Left ventricle myocardium inferior (tissue), 1 donor: ENCODE data around the gene KRTAP5-6. TPM values are rescaled to one million over a fixed set of nuclear protein-coding genes. Genes with fewer than 3 reads are reported as not detected.
"Not testable (repeated sequence)": the region's sequence is repeated elsewhere in the genome, so short reads cannot be mapped to it uniquely, and the experiment has no call there.

Experiments
- DNase-seq: peaks from one replicate; pipeline ENCODE4 v3.0.0-alpha.2; 2020
- H3K27ac ChIP-seq: fragments of 200-600 bp; replicated peaks from 2 replicates; pipeline ENCODE4 v1.8.0; 2021
- H3K27me3 ChIP-seq: fragments of 200-600 bp; 2 replicates; pipeline ENCODE4 v1.8.0; 2021; ENCODE audit warnings: low read depth
- H3K36me3 ChIP-seq: fragments of 200-600 bp; 2 replicates; pipeline ENCODE4 v1.8.0; 2021
- H3K4me1 ChIP-seq: fragments of 200-600 bp; 2 replicates; pipeline ENCODE4 v1.8.0; 2021
- H3K4me3 ChIP-seq: fragments of 200-600 bp; 2 replicates; pipeline ENCODE4 v1.8.0; 2021; ENCODE audit warnings: mild to moderate bottlenecking, moderate library complexity
- H3K9me3 ChIP-seq: fragments of 200-600 bp; replicated peaks from 2 replicates; pipeline ENCODE4 v1.8.0; 2021
- intact Hi-C: fragments of 100-400 bp; cut with micrococcal nuclease; formaldehyde crosslinking; loops from one replicate; pipeline ENCODE4 v1.11.0; 2022
- total RNA-seq: library from RNA; stranded (reverse); fragmentation: NEBNext Ultra II Directional; extraction: Animal tissue kit (Norgen Biotek cat#: 25700); gene quantifications from one replicate; pipeline ENCODE4 v1.2.1, GENCODE V29; 2021
- TF ChIP-seq, protein P1 (sequence below): fragments of 200-600 bp; IDR thresholded peaks from 2 replicates; pipeline ENCODE4 v1.8.0; 2021; ENCODE audit warnings: antibody characterized with exemption, mild to moderate bottlenecking, borderline replicate concordance
- donor health status: DM: no; HTN: yes; CAD: no; lungs with severe emphysema.

KRTAP5-6 gene
- total RNA-seq, 1 donor from 2014 or later = not detected

- Histone ChIP-seq H3K4me1 (no peaks in the 10 kb centered on the region), H3K27me3 (peaks cover 41% of the 10 kb centered on the region), H3K36me3 (no peaks in the 10 kb centered on the region), H3K9me3 (no peaks in the 10 kb centered on the region), H3K4me3 (no peak overlapping the region), H3K27ac (no peak overlapping the region)
- TF ChIP-seq, protein P1, sequence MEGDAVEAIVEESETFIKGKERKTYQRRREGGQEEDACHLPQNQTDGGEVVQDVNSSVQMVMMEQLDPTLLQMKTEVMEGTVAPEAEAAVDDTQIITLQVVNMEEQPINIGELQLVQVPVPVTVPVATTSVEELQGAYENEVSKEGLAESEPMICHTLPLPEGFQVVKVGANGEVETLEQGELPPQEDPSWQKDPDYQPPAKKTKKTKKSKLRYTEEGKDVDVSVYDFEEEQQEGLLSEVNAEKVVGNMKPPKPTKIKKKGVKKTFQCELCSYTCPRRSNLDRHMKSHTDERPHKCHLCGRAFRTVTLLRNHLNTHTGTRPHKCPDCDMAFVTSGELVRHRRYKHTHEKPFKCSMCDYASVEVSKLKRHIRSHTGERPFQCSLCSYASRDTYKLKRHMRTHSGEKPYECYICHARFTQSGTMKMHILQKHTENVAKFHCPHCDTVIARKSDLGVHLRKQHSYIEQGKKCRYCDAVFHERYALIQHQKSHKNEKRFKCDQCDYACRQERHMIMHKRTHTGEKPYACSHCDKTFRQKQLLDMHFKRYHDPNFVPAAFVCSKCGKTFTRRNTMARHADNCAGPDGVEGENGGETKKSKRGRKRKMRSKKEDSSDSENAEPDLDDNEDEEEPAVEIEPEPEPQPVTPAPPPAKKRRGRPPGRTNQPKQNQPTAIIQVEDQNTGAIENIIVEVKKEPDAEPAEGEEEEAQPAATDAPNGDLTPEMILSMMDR = no peak
- intact Hi-C loops = no loop called here
- no peak for DNase-seq
These were observed 37.5 kb upstream of the KRTAP5-6 start for GRCh38 chr11:1659506-1659905.

GRCh38 chr11:1660111-1660867 lies 36.7 kb upstream of the KRTAP5-6 start:
- no peaks in the 10 kb centered on the region for H3K9me3 ChIP-seq
- no peaks in the 10 kb centered on the region for H3K4me1 ChIP-seq
- H3K27ac ChIP-seq = no peak overlapping the region
- peaks cover 33% of the 10 kb centered on the region for H3K27me3 ChIP-seq
- DNase-seq = no peak
- H3K36me3 ChIP-seq = no peaks in the 10 kb centered on the region
- TF ChIP-seq, protein P1 = no peak
- intact Hi-C loops = no loop called here
- H3K4me3 ChIP-seq = no peak overlapping the region

DNA sequence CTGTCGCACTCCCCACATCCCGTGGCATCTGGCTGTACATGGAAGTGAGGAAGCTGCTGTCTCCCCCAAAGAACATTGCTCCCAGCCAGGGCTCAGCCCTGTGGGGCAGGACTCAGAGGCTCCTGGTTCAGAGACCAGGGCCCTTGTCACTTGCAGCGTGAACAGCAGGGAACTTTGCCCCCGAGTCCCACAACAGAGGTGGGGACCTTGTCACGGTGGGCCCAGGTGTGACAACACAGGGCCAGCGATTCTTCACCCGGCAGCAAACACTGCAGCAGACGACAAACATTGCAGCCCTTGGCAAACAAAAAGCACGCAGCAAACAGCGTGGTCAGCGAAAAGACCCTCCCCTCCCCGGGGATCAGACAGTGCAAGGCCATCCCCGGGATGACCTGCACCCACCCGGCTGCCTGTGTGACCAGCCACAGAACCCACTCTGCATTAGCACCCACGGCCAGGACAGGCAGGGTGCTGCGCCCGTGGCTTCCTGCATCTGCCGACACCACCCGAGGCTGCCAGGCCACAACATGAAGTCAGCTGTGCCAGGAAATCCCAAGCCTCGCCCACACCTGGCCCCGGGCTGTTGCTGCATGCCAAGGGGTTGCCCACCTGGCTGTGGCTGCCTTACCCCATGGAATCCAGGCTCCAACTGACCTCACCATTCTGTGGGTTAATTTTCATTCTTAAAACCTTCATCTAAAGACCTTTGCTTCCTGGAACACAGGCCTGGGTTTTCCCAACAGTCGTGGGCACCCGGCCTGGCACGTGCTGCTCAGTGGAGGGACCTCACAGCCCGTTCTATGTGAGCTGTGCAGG lies 35.3 kb upstream of the KRTAP5-6 start:
- H3K4me1 ChIP-seq, H3K27ac ChIP-seq, DNase-seq, H3K36me3 ChIP-seq, intact Hi-C loops, H3K4me3 ChIP-seq, H3K9me3 ChIP-seq: not testable (repeated sequence)
- peaks cover 19% of the 10 kb centered on the region for H3K27me3 ChIP-seq

GRCh38 chr11:1662699-1663283 lies 34.2 kb upstream of the KRTAP5-6 start:
- H3K9me3 ChIP-seq, intact Hi-C loops, H3K4me3 ChIP-seq, DNase-seq, H3K27ac ChIP-seq, H3K36me3 ChIP-seq, H3K4me1 ChIP-seq: not testable (repeated sequence)
- H3K27me3 ChIP-seq = peaks cover 26% of the 10 kb centered on the region

DNA sequence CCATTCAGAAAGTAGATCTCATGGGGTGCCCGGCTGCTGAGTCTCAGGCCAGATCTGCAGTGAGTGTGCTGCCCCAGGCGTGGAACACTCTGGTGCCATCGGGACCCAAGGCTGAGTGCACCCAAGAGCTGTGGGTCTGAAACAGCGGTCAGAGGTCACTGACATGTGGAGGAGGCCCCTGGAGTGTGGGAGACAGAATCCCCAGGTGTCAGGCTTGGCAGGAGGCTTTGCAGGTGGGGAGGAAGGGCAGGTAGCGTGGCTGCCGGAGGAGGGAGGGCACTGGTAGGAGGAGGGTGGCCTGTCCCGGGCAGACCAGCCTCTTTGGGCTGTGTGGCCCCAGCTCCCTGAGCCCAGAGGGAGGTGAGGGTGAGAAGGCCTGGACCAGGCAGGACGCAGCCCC lies 31.7 kb upstream of the KRTAP5-6 start:
- no peak overlapping the region for H3K27ac ChIP-seq

More for the DNA sequence above, 31.7 kb upstream of the KRTAP5-6 start:
- no peak for DNase-seq
- peaks cover 42% of the 10 kb centered on the region for H3K27me3 ChIP-seq
- no peaks in the 10 kb centered on the region for H3K4me1 ChIP-seq
- intact Hi-C loops = no loop called here
- H3K9me3 ChIP-seq = no peaks in the 10 kb centered on the region
- H3K4me3 ChIP-seq = no peak overlapping the region
- H3K36me3 ChIP-seq = no peaks in the 10 kb centered on the region
- TF ChIP-seq, protein P1 = no peak
